Pancreas (tissue), 10 donors: ENCODE results near the gene BPNT1. TPM values are rescaled to one million over a fixed set of nuclear protein-coding genes. Genes with fewer than 3 reads are reported as not detected.

Source experiments
- ATAC-seq, 4 donors: fragments of 200-7000 bp; cut with Tn5 transposase; one replicate each; pipeline versions ENCODE4 v1.8.0 to v1.9.1; 2020; ENCODE audit warnings: mild to moderate bottlenecking in 4 of 4, moderate library complexity in 4 of 4
- DNase-seq, 6 donors: peaks; one replicate each; pipeline ENCODE4 v3.0.0-alpha.2; 2020
- FAIRE-seq: peaks from 2 replicates; lab custom pipeline; 2012; peaks lifted over from hg19 to GRCh38; lab: Jason Lieb, UNC
- H3K27ac ChIP-seq, 4 donors: fragments of 200-600 bp; sonication (generic); 1 replicate in 3 of 4; 2 replicates in 1 of 4; pipeline versions ENCODE4 v1.5.0 to v1.8.0; 2020
- H3K27me3 ChIP-seq, 4 donors: fragments of 200-600 bp; one replicate each; pipeline ENCODE4 v1.8.0; 2021
- H3K36me3 ChIP-seq, 3 donors: fragments of 200-600 bp; sonication (generic) in 1 of 3; one replicate each; pipeline versions ENCODE4 v1.5.0 to v1.8.0; 2020 to 2021
- H3K4me1 ChIP-seq, 3 donors: fragments of 200-600 bp; one replicate each; pipeline ENCODE4 v1.8.0; 2021
- H3K4me3 ChIP-seq, 4 donors: fragments of 200-600 bp; sonication (generic) in 2 of 4; one replicate each; pipeline versions ENCODE4 v1.5.0 to v1.8.0; 2020 to 2021
- H3K9me3 ChIP-seq, 4 donors: fragments of 200-600 bp; one replicate each; pipeline ENCODE4 v1.8.0; 2021
- WGBS, 2 donors: extraction: QIAGEN DNeasy Blood & Tissue Kit; methylation state at CpG; one replicate each; pipeline ENCODE4 v1.1.7; 2013; 5-methylcytosine and 5-hydroxymethylcytosine counted together
- intact Hi-C, 3 donors: fragments of 100-400 bp; cut with DNase I; formaldehyde crosslinking; loops; one replicate each; pipeline versions ENCODE4 v1.11.1 to v1.14.2; 2022
- microRNA-seq, 2 donors: library from miRNA; unstranded; fragments of <30 nt; microRNA quantifications; one replicate each; pipeline versions ENCODE4 to v1.1.0, GENCODE V29; 2019 to 2020
- polyA plus RNA-seq, 2 donors: library from polyadenylated mRNA; stranded (reverse); fragments of 200-250 nt; gene quantifications; one replicate each; pipeline ENCODE4 v1.2.3, GENCODE V29; 2013
- total RNA-seq, 6 donors: library from RNA; stranded (reverse); fragmentation: NEBNext Ultra II Directional in 4 of 6; extraction: Animal tissue kit (Norgen Biotek cat#: 25700) in 4 of 6; gene quantifications; one replicate each; pipeline versions ENCODE4 v1.2.1 to v1.2.4, GENCODE V29; 2021 to 2023
- TF ChIP-seq, protein P1 (sequence below), 4 donors: fragments of 200-600 bp; sonication (generic) in 3 of 4; IDR thresholded peaks; one replicate each; pipeline versions ENCODE4 v1.5.0 to v1.8.0; 2021; ENCODE audit warnings: antibody characterized with exemption in 4 of 4
- donor health status: healthy with polysubstance abuse.
- donor health status: DM: no; HTN: no; CAD: no; lungs with moderate emphysema.
- donor health status: DM: no; HTN: no; CAD: no.
- donor health status: control.
- donor health status: control.
- donor health status: Bipolar disorder and iron deficiency.
- donor health status: DM: yes; HTN: yes; CAD: no.
- donor health status: DM: no; HTN: no; CAD: no.
- donor health status: DM: no; HTN: no; CAD: no.
- donor health status: DM: yes; HTN: yes; CAD: no.

The BPNT1 gene
- total and polyA plus RNA-seq, 8 donors = 4.2 to 12.4 (median 6.4) TPM

DNA sequence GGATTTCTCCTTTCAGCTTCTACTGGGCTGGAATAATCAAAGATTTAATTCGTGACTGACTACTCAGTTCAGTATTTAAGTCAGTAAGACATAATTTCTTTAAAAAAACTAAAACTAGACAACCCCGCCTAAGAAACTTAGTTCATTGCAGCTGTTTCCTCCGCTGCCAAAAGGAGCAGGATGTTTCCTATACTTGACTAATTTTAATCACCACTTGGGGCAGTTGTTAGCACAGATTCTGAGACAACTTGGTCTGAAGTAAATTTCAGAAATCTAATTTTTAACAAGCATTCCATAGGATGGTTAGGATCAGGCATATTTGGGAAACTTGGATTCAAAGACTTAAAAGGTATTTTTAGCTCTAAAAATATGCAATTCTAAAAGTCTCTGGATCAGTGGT lies 77.3 kb downstream of the BPNT1 start:
- Histone ChIP-seq H3K4me3 (no peak overlapping the region), H3K9me3 (no peaks in the 10 kb centered on the region), H3K36me3 (peaks cover 0 to 24% (median 3%) of the 10 kb centered on the region in 3 donors), H3K27ac (no peak overlapping the region), H3K27me3 (no peaks in the 10 kb centered on the region), H3K4me1 (no peaks in the 10 kb centered on the region)
- FAIRE-seq (no peak), DNase-seq (no peak), ATAC-seq (no peak)
- TF ChIP-seq, protein P1, sequence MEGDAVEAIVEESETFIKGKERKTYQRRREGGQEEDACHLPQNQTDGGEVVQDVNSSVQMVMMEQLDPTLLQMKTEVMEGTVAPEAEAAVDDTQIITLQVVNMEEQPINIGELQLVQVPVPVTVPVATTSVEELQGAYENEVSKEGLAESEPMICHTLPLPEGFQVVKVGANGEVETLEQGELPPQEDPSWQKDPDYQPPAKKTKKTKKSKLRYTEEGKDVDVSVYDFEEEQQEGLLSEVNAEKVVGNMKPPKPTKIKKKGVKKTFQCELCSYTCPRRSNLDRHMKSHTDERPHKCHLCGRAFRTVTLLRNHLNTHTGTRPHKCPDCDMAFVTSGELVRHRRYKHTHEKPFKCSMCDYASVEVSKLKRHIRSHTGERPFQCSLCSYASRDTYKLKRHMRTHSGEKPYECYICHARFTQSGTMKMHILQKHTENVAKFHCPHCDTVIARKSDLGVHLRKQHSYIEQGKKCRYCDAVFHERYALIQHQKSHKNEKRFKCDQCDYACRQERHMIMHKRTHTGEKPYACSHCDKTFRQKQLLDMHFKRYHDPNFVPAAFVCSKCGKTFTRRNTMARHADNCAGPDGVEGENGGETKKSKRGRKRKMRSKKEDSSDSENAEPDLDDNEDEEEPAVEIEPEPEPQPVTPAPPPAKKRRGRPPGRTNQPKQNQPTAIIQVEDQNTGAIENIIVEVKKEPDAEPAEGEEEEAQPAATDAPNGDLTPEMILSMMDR (IDR thresholded peaks at IDR 0.05) = no peak
- 64 to 87% methylated on average over 3 of the region's 3 CpGs for WGBS, 2 donors
- intact Hi-C loops = loop anchor here in 1 of 3 donors (10.0 kb wide), 1 partner anchor 93 kb away; no protein-coding TSS in a partner anchor

DNA sequence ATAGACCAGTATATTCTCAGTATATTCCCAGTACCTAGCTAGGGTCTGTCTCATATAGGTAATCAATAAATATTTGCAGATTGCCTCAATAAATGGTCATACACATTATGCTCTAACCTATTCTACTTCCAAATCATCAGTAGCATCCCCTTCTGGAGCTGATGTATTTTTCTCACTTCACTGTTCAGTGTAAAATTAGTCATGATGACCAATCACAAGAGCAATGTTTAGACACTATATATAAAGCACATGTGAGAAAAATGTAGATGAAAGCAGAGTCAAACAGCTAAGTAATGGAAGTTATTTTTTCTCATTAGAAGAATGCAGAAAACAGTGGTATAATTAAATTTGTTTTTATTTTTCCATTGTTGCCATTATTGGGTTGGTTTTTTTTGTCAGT lies 78.0 kb downstream of the BPNT1 start:
- TF ChIP-seq, protein P1 (IDR thresholded peaks at IDR 0.05) = no peak
- peaks cover 0 to 30% (median 3%) of the 10 kb centered on the region in 3 donors for H3K36me3 ChIP-seq
- no peak for FAIRE-seq

More for the DNA sequence above, 78.0 kb downstream of the BPNT1 start:
- intact Hi-C loops = loop anchor here in 1 of 3 donors (10.0 kb wide), 1 partner anchor 93 kb away; no protein-coding TSS in a partner anchor
- ATAC-seq (no peak), DNase-seq (no peak)
- Histone ChIP-seq H3K4me3 (no peak overlapping the region), H3K27me3 (no peaks in the 10 kb centered on the region), H3K27ac (no peak overlapping the region), H3K4me1 (peaks cover 0 to 4% (median 3%) of the 10 kb centered on the region in 3 donors), H3K9me3 (no peaks in the 10 kb centered on the region)

Small RNA genes lying within 50 kb of the gene (microRNA-seq; reads per million reads assigned to microRNA genes)
- gene MIR194-1 (1.5 to 6.2 reads per million in 2 donors), gene MIR215 (2.1 to 7.7 reads per million in 2 donors)

Other genes with a start within 250 kb of the BPNT1 start
- under 1 TPM in 3 of 6 donors, not detected in 3; 0.09 to 0.41 (median 0.16) TPM for gene SLC30A10, start 161.2 kb downstream of the BPNT1 start, total RNA-seq
- under 1 TPM; 0.09 to 0.11 TPM for gene SLC30A10, start 161.2 kb downstream of the BPNT1 start, polyA plus RNA-seq
- 100 to 1,000 TPM in 1 of 6 donors, 10 to 100 TPM in 5; 46.1 to 131 (median 63.8) TPM for gene EPRS1, start 43.3 kb downstream of the BPNT1 start, total RNA-seq
- gene EPRS1, start 43.3 kb downstream of the BPNT1 start, polyA plus RNA-seq = 10 to 100 TPM; 32.7 to 38.9 TPM
- 10 to 100 TPM; 19.6 to 30.5 (median 24.6) TPM for gene IARS2, start 4.3 kb upstream of the BPNT1 start, total RNA-seq
- 10 to 100 TPM in 1 of 2 donors, 1 to 10 TPM in 1; 7.6 to 17.6 TPM for gene IARS2, start 4.3 kb upstream of the BPNT1 start, polyA plus RNA-seq
- gene RAB3GAP2, start 182.7 kb upstream of the BPNT1 start, total RNA-seq = 10 to 100 TPM; 14.3 to 26.2 (median 16.0) TPM
- 1 to 10 TPM; 4.8 to 9.8 TPM for gene RAB3GAP2, start 182.7 kb upstream of the BPNT1 start, polyA plus RNA-seq